UCSD-AML1 (cell line): Measurements from ENCODE around the gene OXGR1.
"Not testable (repeated sequence)": the region's sequence is repeated elsewhere in the genome, so short reads cannot be mapped to it uniquely, and the experiment has no call there.

ENCODE experiments used
- DNase-seq: peaks from one replicate; lab custom pipeline; 2025; ENCODE audit not compliant: unreplicated experiment; lab: John Stamatoyannopoulos, UW

The OXGR1 gene

GRCh38 chr13:97005625-97006262 lies 11.5 kb upstream of the OXGR1 start:
- no peak for DNase-seq

- no peak for DNase-seq
Observed at GRCh38 chr13:97004886-97005285, 10.6 kb upstream of the OXGR1 start.

- DNase-seq = no peak
Observed at GRCh38 chr13:97004096-97004876, 10.0 kb upstream of the OXGR1 start.

- DNase-seq = no peak
Observed at GRCh38 chr13:97003071-97003470, 8.8 kb upstream of the OXGR1 start.

- DNase-seq = no peak
Observed at GRCh38 chr13:97002581-97002980, 8.3 kb upstream of the OXGR1 start.

- DNase-seq = no peak
Observed at GRCh38 chr13:97001636-97002035, 7.4 kb upstream of the OXGR1 start.

GRCh38 chr13:97000295-97000925 lies 6.1 kb upstream of the OXGR1 start:
- DNase-seq = no peak

- no peak for DNase-seq
Observed at GRCh38 chr13:96999091-96999490, 4.8 kb upstream of the OXGR1 start.

- DNase-seq = no peak
Observed at GRCh38 chr13:96998051-96998450, 3.8 kb upstream of the OXGR1 start.

- no peak for DNase-seq
Observed at GRCh38 chr13:96996886-96997285, 2.6 kb upstream of the OXGR1 start.

GRCh38 chr13:96996107-96996506 lies 1.8 kb upstream of the OXGR1 start:
- DNase-seq = no peak

GRCh38 chr13:96994858-96995243 lies 575 bp upstream of the OXGR1 start:
- no peak for DNase-seq

GRCh38 chr13:96993634-96994016 lies 651 bp downstream of the OXGR1 start:
- no peak for DNase-seq

- DNase-seq = no peak
Observed at GRCh38 chr13:96992633-96993032, 1.6 kb downstream of the OXGR1 start.

GRCh38 chr13:96991072-96991471 lies 3.2 kb downstream of the OXGR1 start:
- DNase-seq = no peak

GRCh38 chr13:96988441-96988840 lies 5.8 kb downstream of the OXGR1 start:
- no peak for DNase-seq

GRCh38 chr13:96984051-96984508 lies 10.2 kb downstream of the OXGR1 start:
- DNase-seq = no peak

GRCh38 chr13:96982672-96983071 lies 11.6 kb downstream of the OXGR1 start:
- no peak for DNase-seq

- DNase-seq = not testable (repeated sequence)
Observed at GRCh38 chr13:96979861-96980260, 14.4 kb downstream of the OXGR1 start.

GRCh38 chr13:96968027-96968426 lies 26.2 kb downstream of the OXGR1 start:
- no peak for DNase-seq

GRCh38 chr13:96967248-96967745 lies 27.0 kb downstream of the OXGR1 start:
- DNase-seq = no peak
